Astrocyte of the cerebellum (primary cell): ENCODE data around the gene DPYD.

Source experiments
- DNase-seq: peaks from one replicate; pipeline ENCODE4 v3.0.0-alpha.2; 2011; ENCODE audit warnings: low read depth
- H3K4me3 ChIP-seq: 2 replicates; pipeline ENCODE4 v1.5.1; 2011; ENCODE audit warnings: mild to moderate bottlenecking, low read depth, low read length, moderate library complexity
- in situ Hi-C: cut with HindIII; loops from 2 replicates; pipeline ENCODE4 v1.10.0; 2017; ENCODE audit warnings: low sequenced_read_pairs
- TF ChIP-seq, protein P1 (sequence below): IDR thresholded peaks from 2 replicates; pipeline ENCODE4 v1.5.1; 2012; ENCODE audit warnings: low read length, low read depth, moderate library complexity, mild to moderate bottlenecking; ENCODE audit errors: missing control alignments

DPYD gene

DNA sequence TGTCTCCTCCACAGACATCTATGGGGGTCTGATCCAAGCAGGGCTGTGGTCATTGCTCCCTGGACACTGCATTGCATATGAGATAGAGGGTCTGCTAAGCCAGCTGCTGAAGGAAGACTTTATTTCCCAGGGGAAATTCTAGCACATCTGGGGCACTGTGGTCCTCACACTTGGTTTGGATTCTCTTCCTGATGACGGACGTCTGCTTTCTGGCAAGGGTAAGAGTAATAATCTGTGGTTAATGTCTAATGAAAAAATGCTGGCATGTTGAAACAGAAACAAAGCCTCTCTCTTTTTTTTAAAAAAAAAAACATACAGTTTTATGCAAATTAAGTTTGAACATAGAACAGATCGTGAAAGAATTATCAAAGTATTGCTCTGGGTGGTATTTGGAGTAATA lies 553.9 kb downstream of the DPYD start:
- in situ Hi-C loops: no loop called here
- DNase-seq: no peak
- no peak overlapping the region for H3K4me3 ChIP-seq
- TF ChIP-seq, protein P1, sequence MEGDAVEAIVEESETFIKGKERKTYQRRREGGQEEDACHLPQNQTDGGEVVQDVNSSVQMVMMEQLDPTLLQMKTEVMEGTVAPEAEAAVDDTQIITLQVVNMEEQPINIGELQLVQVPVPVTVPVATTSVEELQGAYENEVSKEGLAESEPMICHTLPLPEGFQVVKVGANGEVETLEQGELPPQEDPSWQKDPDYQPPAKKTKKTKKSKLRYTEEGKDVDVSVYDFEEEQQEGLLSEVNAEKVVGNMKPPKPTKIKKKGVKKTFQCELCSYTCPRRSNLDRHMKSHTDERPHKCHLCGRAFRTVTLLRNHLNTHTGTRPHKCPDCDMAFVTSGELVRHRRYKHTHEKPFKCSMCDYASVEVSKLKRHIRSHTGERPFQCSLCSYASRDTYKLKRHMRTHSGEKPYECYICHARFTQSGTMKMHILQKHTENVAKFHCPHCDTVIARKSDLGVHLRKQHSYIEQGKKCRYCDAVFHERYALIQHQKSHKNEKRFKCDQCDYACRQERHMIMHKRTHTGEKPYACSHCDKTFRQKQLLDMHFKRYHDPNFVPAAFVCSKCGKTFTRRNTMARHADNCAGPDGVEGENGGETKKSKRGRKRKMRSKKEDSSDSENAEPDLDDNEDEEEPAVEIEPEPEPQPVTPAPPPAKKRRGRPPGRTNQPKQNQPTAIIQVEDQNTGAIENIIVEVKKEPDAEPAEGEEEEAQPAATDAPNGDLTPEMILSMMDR: no peak

DNA sequence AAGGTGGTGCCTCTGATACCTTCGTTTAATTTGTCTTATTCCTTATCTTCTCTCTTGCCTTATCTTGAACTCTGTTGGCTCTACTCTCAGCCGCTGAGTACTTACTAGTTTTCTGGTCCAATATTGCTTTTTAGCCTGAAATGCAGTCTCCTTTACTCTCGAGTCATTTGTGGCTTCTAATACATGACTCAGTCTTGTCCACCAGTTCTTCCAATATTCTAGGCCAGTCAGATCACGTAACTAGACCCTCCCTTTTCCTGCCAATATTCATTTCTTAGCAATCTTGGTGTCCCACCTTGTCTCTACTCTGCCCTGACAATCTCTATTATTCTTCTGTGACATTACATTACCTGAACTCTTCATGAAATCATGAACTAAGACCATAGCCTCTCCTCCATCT lies 555.8 kb downstream of the DPYD start:
- H3K4me3 ChIP-seq: no peak overlapping the region
- in situ Hi-C loops: no loop called here
- DNase-seq: no peak
- TF ChIP-seq, protein P1: no peak

DNA sequence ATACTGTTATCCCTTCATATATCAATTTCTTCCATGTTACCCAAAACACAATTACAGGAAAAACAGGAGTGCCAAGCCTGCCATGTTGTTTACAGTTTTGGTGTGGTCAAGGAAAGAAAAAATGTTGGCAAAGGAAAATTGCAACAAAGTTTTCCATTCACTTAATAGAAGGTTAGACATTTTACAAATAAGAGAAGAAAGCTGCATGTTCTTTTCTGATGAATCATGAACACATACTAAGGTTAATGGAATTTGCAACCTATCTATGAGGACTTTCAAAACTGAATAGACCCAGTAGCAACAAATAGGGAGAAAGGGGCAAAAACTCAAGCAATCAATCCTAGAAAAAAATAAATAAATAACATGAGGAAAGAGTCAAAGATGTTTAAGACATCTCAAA lies 556.7 kb downstream of the DPYD start:
- TF ChIP-seq, protein P1: no peak
- no peak for DNase-seq
- no peak overlapping the region for H3K4me3 ChIP-seq
- in situ Hi-C loops: no loop called here

DNA sequence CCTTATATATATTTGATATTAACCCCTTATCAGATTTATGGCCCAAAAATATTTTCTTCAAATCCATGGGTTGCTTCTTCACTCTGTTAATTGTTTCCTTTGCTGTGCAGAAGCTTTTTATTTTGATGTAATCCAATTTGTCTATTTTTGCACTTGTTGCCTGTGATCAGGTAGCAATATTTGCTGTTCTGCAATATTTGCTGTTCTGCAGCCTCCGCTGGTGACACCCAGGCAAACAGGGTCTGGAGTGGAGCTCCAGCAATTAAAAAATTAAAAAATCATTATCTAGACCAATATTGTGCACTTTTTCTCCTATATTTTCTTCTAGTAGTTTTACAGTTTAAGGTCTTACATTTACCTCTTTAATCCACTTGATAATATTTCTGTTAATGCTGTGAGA lies 564.5 kb downstream of the DPYD start:
- no peak overlapping the region for H3K4me3 ChIP-seq
- TF ChIP-seq, protein P1: no peak
- DNase-seq: no peak
- in situ Hi-C loops: no loop called here

DNA sequence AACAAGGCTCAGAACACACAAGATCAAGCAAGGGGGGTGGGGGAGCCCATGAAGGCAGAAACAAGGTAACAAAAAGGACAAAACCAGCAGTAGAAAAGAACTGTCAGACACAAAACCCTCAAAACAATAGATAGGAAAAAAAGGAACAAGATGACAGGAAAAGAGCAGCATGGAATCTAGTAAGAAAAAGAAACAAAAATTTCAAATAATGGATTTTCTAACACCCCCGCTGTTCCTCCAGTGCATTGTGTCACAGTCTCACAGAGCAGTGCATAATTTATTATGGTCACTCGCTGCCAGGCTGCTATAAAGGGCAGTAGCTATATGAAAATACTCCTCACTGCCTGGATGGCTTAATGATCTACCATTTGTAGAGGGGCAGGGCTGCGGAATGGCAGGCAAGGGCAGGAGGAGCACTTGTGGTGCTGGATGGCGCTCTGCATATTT lies 567.9 kb downstream of the DPYD start:
- no peak overlapping the region for H3K4me3 ChIP-seq
- in situ Hi-C loops: no loop called here
- DNase-seq: no peak
- TF ChIP-seq, protein P1: no peak

DNA sequence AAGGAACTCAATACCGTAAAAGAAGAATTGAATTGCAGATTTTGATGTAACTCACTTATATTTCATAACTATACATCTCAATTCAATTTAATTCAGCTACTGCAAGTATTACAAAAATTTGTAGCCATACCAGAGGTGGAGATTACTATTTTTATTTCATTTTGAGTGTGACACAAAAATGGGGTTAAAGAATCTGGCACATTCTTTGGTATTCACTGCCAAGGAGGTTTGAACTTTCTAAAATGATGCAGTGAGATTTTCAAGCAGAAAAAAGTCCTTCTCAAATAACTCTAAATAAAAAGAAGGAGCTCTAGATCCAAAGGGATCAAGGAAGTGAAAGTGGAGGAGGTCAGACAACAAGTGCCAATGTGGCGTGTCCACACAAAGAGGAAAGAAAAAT lies 569.0 kb downstream of the DPYD start:
- no peak overlapping the region for H3K4me3 ChIP-seq
- in situ Hi-C loops: no loop called here
- TF ChIP-seq, protein P1: no peak
- DNase-seq: no peak

DNA sequence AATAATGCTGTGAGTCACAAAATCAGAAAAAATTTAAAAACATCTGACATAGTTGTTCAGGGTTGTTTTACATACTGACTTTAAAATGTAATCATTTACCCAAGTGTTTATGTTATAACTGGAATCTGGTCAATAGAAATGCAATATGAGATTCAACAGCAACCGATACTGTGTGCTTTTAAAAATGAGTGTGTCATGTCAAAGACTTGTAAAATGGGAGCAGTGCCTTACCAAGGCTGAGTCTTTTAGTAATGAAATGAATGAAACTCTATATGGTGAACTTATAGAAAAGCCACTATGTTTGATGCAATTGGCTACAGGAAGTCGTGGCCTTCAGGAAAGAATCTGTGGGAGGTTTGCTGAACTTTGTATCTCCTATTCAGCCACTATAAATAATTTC lies 570.2 kb downstream of the DPYD start:
- H3K4me3 ChIP-seq: no peak overlapping the region
- no peak for DNase-seq
- TF ChIP-seq, protein P1: no peak
- in situ Hi-C loops: no loop called here
